Endothelial cell of hepatic sinusoid (primary cell): Measurements from ENCODE around the gene UST.

ENCODE experiments used
- in situ Hi-C: cut with HindIII; loops from 2 replicates; pipeline ENCODE4 v1.10.0; 2017; ENCODE audit warnings: low sequenced_read_pairs

Gene UST

DNA sequence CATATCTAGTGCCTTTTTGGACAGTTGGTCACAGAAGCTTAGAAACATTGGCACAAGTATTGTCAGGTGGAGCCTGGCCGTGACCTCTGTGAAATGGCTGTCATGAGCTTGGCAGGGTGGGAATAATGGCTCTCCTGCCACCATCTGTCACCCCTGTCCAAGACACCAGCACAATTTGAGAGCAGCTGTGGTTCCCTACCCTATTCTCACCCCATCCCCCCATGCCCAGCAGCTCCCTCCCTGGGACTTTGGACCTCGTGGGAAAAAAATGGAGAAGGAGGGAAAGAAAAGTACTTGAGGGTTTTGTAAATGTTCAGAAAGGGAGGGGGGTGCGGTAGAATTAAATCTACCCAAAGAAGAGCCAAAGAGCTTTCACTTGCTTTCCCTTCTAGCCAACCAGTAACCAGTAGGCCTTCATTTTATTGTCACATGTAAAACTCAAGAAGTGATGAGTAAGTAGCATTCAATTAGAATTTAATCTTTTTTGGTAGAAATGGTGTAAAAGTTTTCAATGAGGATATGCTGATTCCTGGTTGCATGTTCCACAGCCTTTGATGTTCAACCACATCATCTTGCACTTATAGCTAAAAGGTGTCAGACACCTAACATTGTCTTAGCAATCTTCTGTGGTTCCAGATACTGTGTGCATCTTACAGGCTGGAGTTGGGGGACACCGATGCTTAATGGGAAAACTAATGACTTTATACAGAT lies 307.2 kb downstream of the UST start:
- in situ Hi-C loops: no loop called here

DNA sequence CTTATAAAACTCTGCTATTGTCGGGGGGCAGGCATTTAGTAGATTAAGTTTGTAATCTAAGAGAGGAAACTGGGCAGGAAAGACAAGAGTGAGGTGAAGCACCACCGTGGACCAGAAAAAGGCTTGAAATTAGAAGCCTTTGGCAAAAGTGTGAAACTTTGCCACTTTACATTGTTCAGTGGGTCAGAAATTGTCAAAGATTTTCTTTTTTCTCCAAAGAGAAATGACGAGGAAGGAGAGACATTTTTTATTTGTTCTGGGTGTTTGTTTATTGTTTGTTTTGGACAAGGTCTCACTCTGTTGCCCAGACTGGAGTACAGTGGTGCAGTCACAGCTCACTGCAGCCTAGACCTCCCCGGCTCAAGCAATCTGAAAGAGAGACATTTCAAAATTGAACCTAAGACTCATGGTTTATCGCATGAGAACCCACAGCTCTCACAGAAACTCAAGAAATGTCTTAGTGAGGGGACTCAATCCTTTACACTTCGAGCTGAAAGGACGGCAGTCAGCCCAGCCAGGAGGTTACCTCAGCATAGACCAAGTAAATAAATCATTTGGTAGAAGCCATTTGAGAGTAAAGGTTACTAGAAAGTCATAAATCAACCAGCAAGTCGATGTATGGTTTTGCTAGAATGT lies 307.8 kb downstream of the UST start:
- in situ Hi-C loops: no loop called here

DNA sequence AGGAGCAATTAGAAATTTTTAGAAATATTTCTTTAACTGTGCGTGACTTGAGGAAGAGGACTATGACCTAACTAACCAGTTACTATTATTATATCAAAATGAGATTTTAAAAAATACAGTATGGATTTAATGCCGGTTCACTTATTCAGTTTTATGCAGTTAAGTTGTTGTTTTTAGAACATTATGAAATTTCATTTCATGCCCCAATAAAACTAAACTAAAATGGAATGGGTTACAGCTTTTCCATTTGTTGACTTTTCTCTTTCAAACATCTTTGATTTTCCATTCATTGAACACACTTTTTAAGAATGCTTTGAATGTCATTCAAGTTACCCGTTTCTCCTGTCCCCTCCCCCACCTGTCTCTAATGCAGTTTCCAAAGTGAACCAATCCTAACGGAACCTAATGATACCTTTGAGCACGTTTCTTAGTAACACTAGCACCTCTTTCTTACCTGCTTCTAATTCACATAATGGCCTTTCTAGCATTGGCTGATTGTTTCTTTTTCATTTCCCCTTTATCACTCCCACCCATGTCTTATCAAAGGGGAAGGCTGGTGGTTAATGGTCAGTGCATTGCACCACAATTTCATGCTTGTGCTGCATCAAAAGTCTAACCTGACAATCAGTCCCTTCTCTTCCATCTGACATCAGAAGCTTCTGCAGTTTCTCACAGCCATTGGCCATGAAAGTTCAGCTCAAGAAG lies 308.5 kb downstream of the UST start:
- in situ Hi-C loops: no loop called here

DNA sequence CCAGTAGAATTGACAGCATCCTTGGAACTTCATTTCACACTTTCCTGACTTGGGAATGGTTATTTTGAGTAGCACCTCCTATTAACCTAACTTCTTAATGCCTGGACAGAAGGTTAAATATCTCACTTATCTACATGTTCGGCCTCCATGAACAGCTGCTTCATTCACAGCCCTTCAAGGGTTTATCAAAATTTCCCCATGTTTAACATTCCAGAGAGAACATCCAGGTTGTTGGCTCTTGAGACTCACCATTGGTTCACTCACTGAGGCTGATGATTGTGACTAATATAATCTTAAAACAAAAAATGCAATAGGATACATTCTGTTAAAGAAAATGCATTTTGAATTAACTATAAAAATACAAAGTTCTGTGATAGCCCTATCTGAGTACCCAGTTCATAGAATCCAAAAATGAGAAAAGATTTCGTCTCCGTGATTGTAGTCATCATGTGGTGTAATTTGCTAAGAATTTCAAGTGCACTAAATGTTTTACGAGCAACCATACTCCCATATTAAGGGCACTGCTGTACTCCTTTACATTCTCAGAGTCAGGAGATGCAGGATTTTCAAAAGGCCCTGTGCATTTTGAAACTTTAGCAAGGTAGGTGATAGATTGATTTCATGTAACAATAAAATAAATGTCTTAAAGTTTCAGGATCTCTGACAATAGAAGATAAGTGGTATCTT lies 310.1 kb downstream of the UST start:
- in situ Hi-C loops: no loop called here

DNA sequence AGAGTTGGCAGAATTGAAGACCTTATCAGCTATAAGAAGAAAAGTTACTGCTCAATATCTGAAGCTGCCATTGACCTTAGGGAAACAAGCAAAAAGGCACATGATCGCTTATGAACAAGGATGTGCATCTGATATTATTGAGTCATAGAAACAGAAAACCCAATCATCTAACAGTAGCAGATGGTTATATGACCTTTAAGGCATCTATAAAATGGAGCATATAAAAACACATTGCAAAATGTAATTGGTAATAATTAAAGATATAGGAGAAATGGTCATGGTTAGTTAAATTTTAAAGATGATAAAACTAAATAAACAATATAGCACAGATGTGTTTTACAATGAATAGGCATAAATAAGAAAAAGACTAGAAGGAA lies 310.6 kb downstream of the UST start:
- in situ Hi-C loops: no loop called here

DNA sequence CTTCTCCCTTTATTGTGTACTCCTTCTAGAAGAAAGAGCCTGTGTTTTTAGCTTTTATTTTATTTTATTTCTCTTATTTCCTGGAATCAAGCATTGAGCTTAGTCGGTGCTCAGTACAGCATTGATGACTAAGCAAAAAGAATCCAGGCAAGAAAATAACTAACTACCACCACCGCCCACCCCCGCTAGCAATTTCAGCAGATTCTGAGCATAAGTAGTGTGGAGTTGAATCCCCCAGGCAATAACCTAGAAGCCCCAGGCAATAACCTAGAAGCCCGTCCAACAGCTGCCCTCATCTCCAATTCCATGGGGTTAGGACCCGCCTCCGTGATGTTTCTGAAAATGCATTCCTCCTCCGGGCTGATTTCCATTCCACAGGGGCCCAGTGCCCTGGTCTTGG lies 312.7 kb downstream of the UST start:
- in situ Hi-C loops: no loop called here

DNA sequence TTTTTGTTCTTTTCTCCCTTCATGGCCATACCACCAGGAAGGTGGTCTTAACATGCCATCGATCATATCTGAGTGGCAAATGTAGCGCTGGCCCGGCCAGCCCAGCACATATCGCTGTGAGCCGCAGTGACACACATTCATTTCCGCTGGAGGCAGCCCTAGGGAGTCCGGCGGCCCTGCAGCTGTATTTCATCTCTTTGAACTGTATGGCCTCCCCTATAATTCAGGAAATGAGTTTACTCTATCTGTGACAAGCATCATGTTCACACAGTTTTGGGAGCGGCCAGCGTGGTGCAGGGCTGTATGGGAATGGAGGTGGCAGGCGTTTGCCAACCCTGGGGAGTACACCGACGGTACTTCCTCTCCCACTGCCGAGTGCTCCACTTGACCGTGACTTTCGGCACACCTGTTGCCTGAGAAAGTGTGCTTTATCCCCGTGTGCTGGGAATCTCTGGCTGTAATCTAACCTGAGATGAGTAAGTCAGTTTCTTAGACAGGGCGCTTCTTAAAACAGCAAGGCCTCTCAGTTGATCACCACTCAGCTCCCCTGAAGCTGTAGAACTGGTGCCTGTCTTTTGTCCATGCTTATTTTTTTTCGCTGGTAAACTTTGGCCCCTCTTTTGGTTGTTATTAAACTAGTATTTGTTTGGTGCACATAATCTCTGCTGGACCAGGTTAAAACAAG lies 313.6 kb downstream of the UST start:
- in situ Hi-C loops: no loop called here

DNA sequence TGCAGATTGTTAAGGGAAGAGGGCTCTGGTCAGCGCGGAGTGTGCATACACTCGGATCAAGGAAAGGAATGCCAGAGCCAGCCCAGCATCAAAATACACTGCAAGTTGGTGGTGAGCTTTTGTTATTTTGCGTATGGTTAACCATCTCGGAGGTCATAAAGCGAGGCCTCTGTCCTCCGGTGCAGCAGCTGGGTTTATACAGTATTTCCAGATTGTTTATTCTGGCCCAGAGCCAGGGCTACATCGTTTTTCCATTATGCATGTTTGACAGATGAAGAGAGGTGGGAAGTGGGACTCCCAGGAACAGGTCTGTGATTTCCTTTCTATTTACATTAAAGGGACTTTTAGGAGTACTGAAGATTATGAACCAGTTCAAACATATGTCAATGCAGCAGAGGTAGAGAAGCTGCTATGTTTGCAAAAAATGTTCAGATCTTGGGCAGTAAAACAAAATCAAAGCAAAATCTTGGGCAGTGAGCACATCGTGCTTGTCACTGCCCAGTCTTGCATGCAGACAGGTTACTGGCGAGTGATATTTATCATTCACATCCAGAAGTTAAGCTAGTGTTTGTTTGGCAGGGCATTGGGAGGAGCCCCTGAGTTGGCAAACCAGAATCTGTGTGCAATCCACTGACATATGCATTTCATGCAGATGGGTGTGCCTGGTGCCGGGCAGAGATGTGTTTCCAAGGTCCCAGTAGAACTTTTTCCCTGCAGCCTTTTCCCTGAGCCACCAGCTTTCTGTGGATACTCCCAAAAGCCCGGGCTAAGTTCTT lies 314.3 kb downstream of the UST start:
- in situ Hi-C loops: no loop called here

DNA sequence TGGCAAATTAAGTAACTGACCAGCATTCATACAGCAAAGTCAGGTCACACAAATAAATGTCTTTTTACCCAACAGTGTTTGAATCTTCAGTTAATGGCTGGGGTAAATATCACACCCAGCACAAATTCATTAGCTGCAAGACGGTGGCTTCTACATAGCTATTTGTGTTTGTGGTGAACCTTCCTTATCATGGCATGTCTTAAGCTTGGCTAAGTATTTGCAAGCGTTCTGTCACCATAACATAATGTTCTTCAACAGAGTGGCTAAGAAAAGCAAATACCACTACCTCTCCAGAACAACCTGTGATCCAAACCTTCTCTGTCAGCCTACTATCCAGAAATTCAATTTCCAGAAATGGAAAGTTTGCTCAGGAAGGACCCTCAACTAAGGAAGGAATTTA lies 315.1 kb downstream of the UST start:
- in situ Hi-C loops: no loop called here

DNA sequence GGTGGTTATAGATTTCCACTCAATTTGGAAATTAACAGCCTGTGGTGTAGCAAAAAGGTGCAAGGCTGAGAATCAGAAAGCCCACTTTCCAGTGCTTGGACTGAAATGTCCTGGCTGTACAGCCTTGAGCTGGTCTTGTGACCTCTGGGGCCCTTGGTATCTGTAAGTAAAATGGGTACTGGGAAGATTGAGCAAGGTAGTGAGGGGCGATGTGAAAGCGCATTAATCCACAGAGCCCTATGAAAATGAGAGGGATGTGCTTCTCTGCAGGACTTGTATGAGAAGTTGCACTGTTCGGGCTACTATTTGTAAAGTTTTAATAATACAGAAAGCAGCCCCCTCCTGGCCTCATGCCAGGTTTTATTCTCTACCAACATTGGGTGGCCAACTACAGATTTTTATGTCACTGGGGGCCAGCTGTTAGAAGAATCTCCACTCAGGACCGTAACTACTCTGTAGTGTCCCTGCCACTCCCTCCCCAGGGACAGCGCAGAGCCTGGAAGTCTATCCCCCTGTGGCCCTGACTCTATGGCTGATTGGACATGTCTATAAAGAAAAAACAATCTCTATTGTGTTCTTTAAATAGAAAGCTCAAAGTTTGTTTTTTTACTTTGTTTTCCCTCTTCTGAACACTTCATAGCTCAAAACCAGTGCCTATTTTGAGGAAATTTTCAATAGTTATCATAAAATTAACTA lies 316.0 kb downstream of the UST start:
- in situ Hi-C loops: no loop called here

DNA sequence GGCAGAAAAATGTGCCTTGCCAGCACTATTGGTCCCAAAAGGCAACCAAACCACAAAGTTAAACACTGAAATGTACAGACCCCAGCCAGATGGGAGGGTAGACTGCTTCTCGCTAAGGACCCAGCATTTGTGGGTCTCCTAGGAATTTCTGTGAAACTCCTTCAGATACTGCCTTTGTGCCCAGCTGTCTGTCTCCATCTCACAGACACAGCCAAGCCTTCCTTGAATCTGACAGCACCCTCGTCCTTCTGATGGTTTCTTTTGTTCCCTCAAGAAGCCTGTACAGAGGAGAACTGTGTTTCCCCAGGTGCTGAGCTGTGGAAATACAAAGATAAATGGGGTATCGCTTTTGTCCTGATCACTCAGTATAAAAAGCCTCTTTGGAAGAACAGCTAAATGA lies 316.6 kb downstream of the UST start:
- in situ Hi-C loops: no loop called here

DNA sequence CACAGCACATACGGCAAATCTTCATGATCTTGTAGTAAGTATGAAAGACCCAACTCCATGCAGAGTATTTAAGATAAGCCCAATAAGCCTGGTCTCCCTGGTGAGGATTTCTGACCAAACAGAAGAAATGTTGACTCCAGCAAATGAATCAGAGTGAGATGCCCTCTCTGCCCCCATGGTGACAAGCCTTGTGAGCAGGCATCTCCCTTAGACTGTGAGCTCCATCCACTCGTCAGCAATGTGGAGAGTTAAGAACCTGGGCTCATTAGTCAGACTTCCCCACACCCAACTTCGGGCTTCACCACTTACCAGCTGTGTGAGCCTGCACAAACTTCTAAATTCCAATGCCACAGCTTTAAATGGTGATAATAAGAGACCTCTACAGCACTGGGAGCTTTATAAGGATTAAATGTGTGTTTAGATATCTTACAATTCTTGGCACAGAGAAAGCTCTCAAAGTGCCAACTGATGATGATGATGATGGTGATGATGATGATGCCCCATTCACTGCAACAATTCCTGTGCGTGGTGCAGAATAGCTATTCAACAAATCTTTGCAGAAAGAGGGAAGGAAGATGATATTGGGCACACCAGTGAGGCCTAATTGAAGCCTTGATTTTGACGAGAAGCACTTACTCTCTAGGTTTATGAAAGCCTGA lies 317.3 kb downstream of the UST start:
- in situ Hi-C loops: no loop called here

DNA sequence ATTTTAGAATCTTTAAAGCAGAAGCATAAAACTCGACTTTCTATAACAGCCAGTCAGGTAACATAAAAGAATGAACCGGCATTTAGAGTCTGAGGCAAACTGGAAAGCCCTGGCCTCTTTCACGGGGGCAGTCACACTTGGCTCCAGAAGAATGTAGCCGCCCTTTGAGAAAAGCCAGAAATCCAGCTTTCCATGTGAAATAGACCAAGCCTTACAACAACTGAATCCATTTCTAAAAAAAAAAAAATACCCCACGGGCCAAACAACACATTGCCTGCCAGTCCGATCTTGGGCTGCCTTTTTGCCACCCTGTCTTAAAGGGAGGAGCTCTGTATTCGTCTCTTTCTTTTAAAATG lies 317.8 kb downstream of the UST start:
- in situ Hi-C loops: no loop called here

DNA sequence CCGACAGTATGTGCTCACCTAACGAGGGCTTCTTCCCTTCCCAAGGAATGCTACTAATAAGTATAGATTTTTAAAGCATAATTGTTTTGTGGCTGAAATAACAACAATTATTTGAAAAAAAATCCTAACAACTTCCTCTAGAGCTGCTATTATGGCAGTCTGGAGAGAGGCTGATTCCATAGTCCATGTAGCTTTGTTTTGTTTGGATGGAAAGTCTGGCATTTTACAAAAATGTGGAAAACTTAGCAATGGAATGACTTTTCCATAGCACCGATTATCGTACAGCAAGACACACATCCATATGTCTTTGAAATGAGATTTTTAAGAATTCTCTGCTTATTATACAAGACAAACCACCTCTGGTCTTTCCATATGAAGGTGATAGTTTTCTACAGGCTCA lies 318.3 kb downstream of the UST start:
- in situ Hi-C loops: no loop called here

DNA sequence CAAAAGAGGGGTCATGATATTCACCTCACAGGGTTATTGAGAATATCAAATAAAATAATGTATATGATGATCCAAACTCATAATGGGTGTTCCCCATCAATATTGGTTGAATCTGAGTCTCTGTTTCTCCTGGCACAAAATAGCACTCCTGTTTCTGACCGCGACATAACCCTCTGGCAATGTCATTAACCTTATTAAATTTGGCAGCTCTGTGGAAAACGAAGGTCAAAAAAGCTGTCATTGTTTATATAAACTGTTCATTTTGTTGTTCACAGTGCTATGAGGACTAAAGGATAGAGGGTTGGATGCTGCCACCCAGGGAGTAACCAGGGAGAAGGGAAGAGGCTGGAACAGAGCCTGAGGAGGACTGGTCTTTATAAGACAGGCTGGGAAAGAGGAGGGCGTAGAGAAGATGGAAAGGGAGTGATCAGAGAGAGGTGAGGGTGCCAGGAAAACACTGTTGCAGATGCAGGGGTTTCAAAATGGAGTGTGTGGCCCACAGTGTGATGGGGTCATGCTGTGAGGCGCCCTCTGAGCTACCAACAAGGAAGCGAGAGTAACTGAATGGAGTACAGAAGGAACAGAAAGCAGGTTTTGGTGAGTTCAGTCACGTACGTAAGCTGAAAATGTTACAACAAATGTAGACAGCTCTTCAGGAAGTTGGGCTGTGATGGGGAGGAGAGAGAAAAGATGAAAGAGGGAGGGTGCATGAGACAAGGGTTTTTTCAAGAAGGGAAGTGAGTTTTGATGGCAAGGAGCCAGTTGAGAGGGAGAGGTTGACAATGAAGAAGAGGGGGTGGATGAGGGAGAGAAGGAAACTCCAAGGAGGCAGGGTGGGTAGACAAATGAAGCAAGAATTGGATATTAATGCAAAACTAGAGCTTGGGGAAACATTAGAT lies 319.1 kb downstream of the UST start:
- in situ Hi-C loops: no loop called here

DNA sequence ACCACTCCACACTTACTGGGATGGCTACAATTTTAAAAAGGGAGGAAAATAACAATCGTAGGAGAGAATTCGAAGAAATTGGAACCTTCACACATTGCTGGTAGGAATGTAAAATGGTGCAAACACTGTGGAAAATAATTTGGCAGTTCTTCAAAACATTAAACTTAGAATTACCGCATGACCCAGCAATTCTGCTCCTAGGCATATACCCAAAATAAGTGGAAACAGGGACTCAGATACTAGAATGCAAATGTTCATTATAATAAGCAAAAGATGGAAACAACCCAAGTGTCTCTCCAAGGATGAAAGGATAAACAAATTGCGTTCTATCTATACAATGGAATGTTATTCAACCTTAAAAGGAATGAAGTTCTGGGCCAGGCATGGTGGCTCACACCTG lies 325.2 kb downstream of the UST start:
- in situ Hi-C loops: no loop called here

DNA sequence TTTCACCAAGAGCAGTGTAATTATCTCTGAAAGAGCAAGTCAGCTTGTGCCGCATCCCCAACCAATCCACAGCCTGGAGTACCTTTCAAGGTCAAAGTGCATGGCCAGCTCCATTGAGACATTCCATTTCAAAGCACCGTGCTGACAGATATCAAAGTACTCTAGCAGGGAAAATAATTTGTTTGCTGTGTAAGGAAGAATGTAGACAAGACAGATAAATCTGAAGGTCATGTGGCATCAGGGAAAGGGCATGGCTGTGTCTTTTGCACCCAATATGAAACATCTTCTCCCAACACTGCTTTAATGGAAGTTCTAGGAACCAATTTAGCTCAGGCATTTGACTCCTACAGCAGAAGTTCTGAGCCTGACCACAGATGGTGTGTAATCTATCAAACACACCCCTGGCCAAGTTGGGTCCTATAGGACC lies 328.0 kb downstream of the UST start:
- in situ Hi-C loops: loop anchor here (25.0 kb wide), 1 partner anchor 437 kb away; no protein-coding TSS in a partner anchor
